Measurements from ENCODE around the gene CSAG2.

DNA sequence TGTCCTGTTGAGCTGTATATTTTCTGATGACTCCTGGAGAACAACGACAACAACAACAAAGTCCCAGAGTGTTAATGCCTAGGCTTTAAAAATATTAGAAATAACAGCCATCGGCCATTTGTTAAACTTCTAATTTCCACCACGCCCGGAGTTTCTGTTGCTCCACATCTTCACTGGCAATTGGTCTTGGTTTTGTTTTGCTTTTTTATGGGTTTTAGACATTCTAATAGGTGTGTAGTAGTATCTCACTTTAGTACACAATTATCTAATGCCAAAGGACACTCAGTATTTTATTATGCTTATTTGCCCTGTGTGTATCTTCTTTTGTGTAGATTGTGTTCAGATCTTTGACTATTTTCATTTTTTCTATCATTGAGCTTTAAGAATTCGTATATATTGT lies 29.5 kb upstream of the CSAG2 start:
- TF ChIP-seq, protein P1, sequence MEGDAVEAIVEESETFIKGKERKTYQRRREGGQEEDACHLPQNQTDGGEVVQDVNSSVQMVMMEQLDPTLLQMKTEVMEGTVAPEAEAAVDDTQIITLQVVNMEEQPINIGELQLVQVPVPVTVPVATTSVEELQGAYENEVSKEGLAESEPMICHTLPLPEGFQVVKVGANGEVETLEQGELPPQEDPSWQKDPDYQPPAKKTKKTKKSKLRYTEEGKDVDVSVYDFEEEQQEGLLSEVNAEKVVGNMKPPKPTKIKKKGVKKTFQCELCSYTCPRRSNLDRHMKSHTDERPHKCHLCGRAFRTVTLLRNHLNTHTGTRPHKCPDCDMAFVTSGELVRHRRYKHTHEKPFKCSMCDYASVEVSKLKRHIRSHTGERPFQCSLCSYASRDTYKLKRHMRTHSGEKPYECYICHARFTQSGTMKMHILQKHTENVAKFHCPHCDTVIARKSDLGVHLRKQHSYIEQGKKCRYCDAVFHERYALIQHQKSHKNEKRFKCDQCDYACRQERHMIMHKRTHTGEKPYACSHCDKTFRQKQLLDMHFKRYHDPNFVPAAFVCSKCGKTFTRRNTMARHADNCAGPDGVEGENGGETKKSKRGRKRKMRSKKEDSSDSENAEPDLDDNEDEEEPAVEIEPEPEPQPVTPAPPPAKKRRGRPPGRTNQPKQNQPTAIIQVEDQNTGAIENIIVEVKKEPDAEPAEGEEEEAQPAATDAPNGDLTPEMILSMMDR (IDR thresholded peaks at IDR 0.05; ENCODE audit: low read depth, low read length): no peak
- TF ChIP-seq POLR2A (IDR thresholded peaks at IDR 0.05; ENCODE audit: extremely low read depth, insufficient read length): no peak
